Smooth muscle cell (in vitro differentiated cells): ENCODE measurements around the gene MOK. TPM values are rescaled to one million over a fixed set of nuclear protein-coding genes. Genes with fewer than 3 reads are reported as not detected.

ENCODE experiments used
- DNase-seq: peaks from one replicate; lab custom pipeline; 2025; ENCODE audit not compliant: unreplicated experiment; lab: John Stamatoyannopoulos, UW
- H2AFZ ChIP-seq: fragments of 200-600 bp; sonication (generic); 2 replicates; pipeline ENCODE4 v1.6.0; 2016; ENCODE audit warnings: antibody characterized with exemption, low read depth, mild to moderate bottlenecking
- H3F3A ChIP-seq: fragments of 200-600 bp; sonication (generic); 2 replicates; pipeline ENCODE4 v1.6.0; 2017; ENCODE audit warnings: antibody characterized with exemption, low read depth
- H3K27ac ChIP-seq: fragments of 200-600 bp; sonication (generic); 2 replicates; pipeline ENCODE4 v1.5.1; 2016; ENCODE audit warnings: low read depth, mild to moderate bottlenecking
- H3K27me3 ChIP-seq: fragments of 200-600 bp; sonication (generic); 2 replicates; pipeline ENCODE4 v1.6.1; 2016; ENCODE audit warnings: low read depth, mild to moderate bottlenecking
- H3K36me3 ChIP-seq: fragments of 200-600 bp; sonication (generic); 2 replicates; pipeline ENCODE4 v1.5.1; 2016; ENCODE audit warnings: low read depth
- H3K4me1 ChIP-seq: fragments of 200-600 bp; sonication (generic); 2 replicates; pipeline ENCODE4 v1.5.1; 2016; ENCODE audit warnings: low read depth
- H3K4me2 ChIP-seq: fragments of 200-600 bp; sonication (generic); 2 replicates; pipeline ENCODE4 v1.6.0; 2016; ENCODE audit warnings: mild to moderate bottlenecking
- H3K4me3 ChIP-seq: fragments of 200-600 bp; sonication (generic); 2 replicates; pipeline ENCODE4 v1.5.1; 2016; ENCODE audit warnings: mild to moderate bottlenecking
- H3K79me2 ChIP-seq: fragments of 200-600 bp; sonication (generic); 2 replicates; pipeline ENCODE4 v1.6.0; 2016; ENCODE audit warnings: low read depth, mild to moderate bottlenecking
- H3K9ac ChIP-seq: fragments of 200-600 bp; sonication (generic); 2 replicates; pipeline ENCODE4 v1.6.0; 2016; ENCODE audit warnings: low read depth
- H3K9me3 ChIP-seq: fragments of 200-600 bp; sonication (generic); replicated peaks from 2 replicates; pipeline ENCODE4 v1.5.1; 2016; ENCODE audit warnings: low read depth
- H4K20me1 ChIP-seq: fragments of 200-600 bp; sonication (generic); 2 replicates; pipeline ENCODE4 v1.6.0; 2016; ENCODE audit warnings: low read depth
- CTCF ChIP-seq: fragments of 200-600 bp; sonication (generic); IDR thresholded peaks from 2 replicates; pipeline ENCODE4 v1.5.1; 2017; ENCODE audit warnings: borderline replicate concordance, mild to moderate bottlenecking, antibody characterized with exemption; ENCODE audit not compliant: insufficient read depth, poor library complexity, severe bottlenecking
- WGBS: methylation state at CpG from one replicate; pipeline ENCODE4 v1.1.7; 2016; ENCODE audit warnings: low lambda C conversion rate; 5-methylcytosine and 5-hydroxymethylcytosine counted together
- polyA plus RNA-seq: library from polyadenylated mRNA; unstranded; fragments of >200 nt; fragmentation: Nextera tagmentation; extraction: Ambion mirVana; gene quantifications from 2 replicates; pipeline ENCODE4 v1.2.1, GENCODE V29; 2016
- total RNA-seq: library from RNA; depleted of rRNA; stranded (reverse); fragments of >200 nt; gene quantifications from 2 replicates; pipeline ENCODE4 v1.2.3, GENCODE V29; 2014

Gene MOK
- total and polyA plus RNA-seq, 2 experiments from 2014 or later = 4.7 to 6.4 TPM

- H3K79me2 ChIP-seq = no peaks in the 10 kb centered on the region
- TF ChIP-seq CTCF = no peak
- H3K4me2 ChIP-seq = no peak overlapping the region
Observed at GRCh38 chr14:102218688-102219087, 86.3 kb downstream of the MOK start.

GRCh38 chr14:102217987-102218421 lies 87.0 kb downstream of the MOK start:
- DNase-seq = no peak
- WGBS = 97% methylated on average over 14 of the region's 14 CpGs
- Histone ChIP-seq H2AFZ (no peak overlapping the region), H3K9me3 (no peaks in the 10 kb centered on the region), H3K27me3 (no peaks in the 10 kb centered on the region), H3K36me3 (no peaks in the 10 kb centered on the region), H3K4me1 (no peaks in the 10 kb centered on the region), H3K27ac (no peak overlapping the region), H3K4me3 (no peak overlapping the region), H3K79me2 (no peaks in the 10 kb centered on the region), H3F3A (no peaks in the 10 kb centered on the region), H3K4me2 (no peak overlapping the region), H3K9ac (no peak overlapping the region), H4K20me1 (peaks cover 81% of the 10 kb centered on the region)
- no peak for TF ChIP-seq CTCF

More at GRCh38 chr14:102218688-102219087, 86.3 kb downstream of the MOK start:
- no peaks in the 10 kb centered on the region for H3K27me3 ChIP-seq
- peaks cover 74% of the 10 kb centered on the region for H4K20me1 ChIP-seq
- no peak overlapping the region for H3K27ac ChIP-seq
- WGBS = 95% methylated on average over 16 of the region's 16 CpGs
- H3K4me3 ChIP-seq = no peak overlapping the region
- no peaks in the 10 kb centered on the region for H3K9me3 ChIP-seq
- H2AFZ ChIP-seq = no peak overlapping the region
- no peaks in the 10 kb centered on the region for H3F3A ChIP-seq
- DNase-seq = no peak
- H3K9ac ChIP-seq = no peak overlapping the region
- H3K36me3 ChIP-seq = no peaks in the 10 kb centered on the region
- no peaks in the 10 kb centered on the region for H3K4me1 ChIP-seq

- DNase-seq = no peak
- no peak overlapping the region for H2AFZ ChIP-seq
- no peak overlapping the region for H3K4me3 ChIP-seq
- H3K4me2 ChIP-seq = no peak overlapping the region
- no peaks in the 10 kb centered on the region for H3K79me2 ChIP-seq
- H3K9me3 ChIP-seq = no peaks in the 10 kb centered on the region
- peaks cover 85% of the 10 kb centered on the region for H4K20me1 ChIP-seq
- no peaks in the 10 kb centered on the region for H3K4me1 ChIP-seq
- H3K27ac ChIP-seq = no peak overlapping the region
- H3K9ac ChIP-seq = no peak overlapping the region
- TF ChIP-seq CTCF = no peak
- H3F3A ChIP-seq = no peaks in the 10 kb centered on the region
- no peaks in the 10 kb centered on the region for H3K27me3 ChIP-seq
- H3K36me3 ChIP-seq = no peaks in the 10 kb centered on the region
- 96% methylated on average over 10 of the region's 10 CpGs for WGBS
Observed at GRCh38 chr14:102217399-102217798, 87.6 kb downstream of the MOK start.

GRCh38 chr14:102215576-102216250 lies 89.3 kb downstream of the MOK start:
- Histone ChIP-seq H3K4me1 (no peaks in the 10 kb centered on the region), H3K27me3 (no peaks in the 10 kb centered on the region), H3K9me3 (no peaks in the 10 kb centered on the region), H3K4me2 (no peak overlapping the region), H3K4me3 (no peak overlapping the region), H3K79me2 (no peaks in the 10 kb centered on the region), H4K20me1 (peaks cover 91% of the 10 kb centered on the region), H3K9ac (no peak overlapping the region), H3F3A (no peaks in the 10 kb centered on the region), H3K36me3 (no peaks in the 10 kb centered on the region), H3K27ac (no peak overlapping the region), H2AFZ (no peak overlapping the region)
- TF ChIP-seq CTCF = no peak
- DNase-seq = no peak
- 79% methylated on average over 20 of the region's 20 CpGs for WGBS
